Activated T-helper 1 cell treated with anti-CD3 and anti-CD28 coated beads, Interleukin-12 subunit alpha, Interleukin-12 subunit beta, Interleukin-2, Interleukin-4 antibody, amounts not matched to agents 30 ng/mL and 10 ng/mL and 1 ng/mL, durations not matched to agents 14 hours and 24 hours and 36 hours (primary cell): ENCODE data around the gene DLAT. TPM values are rescaled to one million over a fixed set of nuclear protein-coding genes. Genes with fewer than 3 reads are reported as not detected.
A peak's percentile ranks its signal among the peaks of the same experiment; 100 is the strongest.
"Not testable (repeated sequence)": the region's sequence is repeated elsewhere in the genome, so short reads cannot be mapped to it uniquely, and the experiment has no call there.

Experiments used
- DNase-seq: peaks from one replicate; pipeline ENCODE4 v3.0.0; 2021; ENCODE audit warnings: low spot score
- H3K27ac Mint-ChIP-seq: one replicate; pipeline ENCODE4 v1.8.0; 2021; ENCODE audit warnings: mild to moderate bottlenecking, mixed read lengths
- H3K27me3 Mint-ChIP-seq: one replicate; pipeline ENCODE4 v1.8.0; 2022; ENCODE audit warnings: mild to moderate bottlenecking, moderate library complexity, mixed read lengths; ENCODE audit not compliant: insufficient read depth
- H3K36me3 Mint-ChIP-seq: one replicate; pipeline ENCODE4 v1.8.0; 2021; ENCODE audit warnings: low read depth, mixed read lengths
- H3K4me1 Mint-ChIP-seq: one replicate; pipeline ENCODE4 v1.8.0; 2021; ENCODE audit warnings: low read depth, mixed read lengths
- H3K4me3 Mint-ChIP-seq: one replicate; pipeline ENCODE4 v1.8.0; 2021; ENCODE audit warnings: mild to moderate bottlenecking, moderate library complexity, mixed read lengths
- H3K9me3 Mint-ChIP-seq: one replicate; pipeline ENCODE4 v1.8.0; 2021; ENCODE audit warnings: mixed read lengths
- intact Hi-C: fragments of 100-400 bp; cut with micrococcal nuclease; formaldehyde crosslinking; loops from one replicate; pipeline ENCODE4 v1.15.1; 2024
- total RNA-seq: library from RNA; stranded (reverse); gene quantifications from 2 replicates; pipeline ENCODE4 v1.2.3, GENCODE V29; 2022

The DLAT gene
- total RNA-seq, 1 donor from 2014 or later, result 52.0 TPM

GRCh38 chr11:112086422-112087191, 61.4 kb downstream of the DLAT start, which contains the start of the genes SDHD and TIMM8B:
Gene SDHD (plus strand): TSS chr11:112086873. CDS start chr11:112086908, 35 bp downstream.
Gene TIMM8B (minus strand): TSS chr11:112086756. CDS start chr11:112086723, 33 bp downstream.
- H3K4me1 Mint-ChIP-seq, result peaks cover 66% of the 10 kb centered on the region
- no peaks in the 10 kb centered on the region for H3K9me3 Mint-ChIP-seq
- peaks cover 76% of the 10 kb centered on the region for H3K36me3 Mint-ChIP-seq
- H3K4me3 Mint-ChIP-seq, result peak within 1 kb of the TSS; percentile 99
- no peaks in the 10 kb centered on the region for H3K27me3 Mint-ChIP-seq
- H3K27ac Mint-ChIP-seq, result peak within 1 kb of the TSS; percentile 96
- intact Hi-C loops, result loop anchor here (1.0 to 5.0 kb wide), 11 partner anchors 12 to 1228 kb away; partner anchors contain the start of genes ALG9, CFAP68, DLAT and FDXACB1
- peak; percentile 96 for DNase-seq

- H3K27ac Mint-ChIP-seq, result peak overlapping the region; percentile 96
- DNase-seq, result no peak
- H3K36me3 Mint-ChIP-seq, result peaks cover 76% of the 10 kb centered on the region
- no peaks in the 10 kb centered on the region for H3K27me3 Mint-ChIP-seq
- no peaks in the 10 kb centered on the region for H3K9me3 Mint-ChIP-seq
- intact Hi-C loops, result loop anchor here (2.0 to 5.0 kb wide), 4 partner anchors 194 to 485 kb away; partner anchors contain the start of genes ALG9, PPP2R1B and SIK2
- H3K4me1 Mint-ChIP-seq, result peaks cover 60% of the 10 kb centered on the region
- peak overlapping the region; percentile 99 for H3K4me3 Mint-ChIP-seq
Measured at GRCh38 chr11:112087212-112087611, 62.0 kb downstream of the DLAT start.

GRCh38 chr11:112095302-112095701, 70.1 kb downstream of the DLAT start:
- DNase-seq, intact Hi-C loops, H3K9me3 Mint-ChIP-seq, H3K4me3 Mint-ChIP-seq, H3K27ac Mint-ChIP-seq, H3K4me1 Mint-ChIP-seq, H3K27me3 Mint-ChIP-seq: not testable (repeated sequence)
- peaks cover 28% of the 10 kb centered on the region for H3K36me3 Mint-ChIP-seq

- Mint-ChIP-seq H3K27ac (no peak overlapping the region), H3K9me3 (no peaks in the 10 kb centered on the region), H3K4me3 (no peak overlapping the region), H3K4me1 (peaks cover 5% of the 10 kb centered on the region), H3K36me3 (peaks cover 22% of the 10 kb centered on the region), H3K27me3 (no peaks in the 10 kb centered on the region)
- intact Hi-C loops, result no loop called here
- no peak for DNase-seq
Measured at GRCh38 chr11:112096194-112096593, 71.0 kb downstream of the DLAT start.

GRCh38 chr11:112097734-112098528, 72.7 kb downstream of the DLAT start:
- no peaks in the 10 kb centered on the region for H3K27me3 Mint-ChIP-seq
- H3K4me1 Mint-ChIP-seq, result peaks cover 5% of the 10 kb centered on the region
- no peaks in the 10 kb centered on the region for H3K9me3 Mint-ChIP-seq
- H3K27ac Mint-ChIP-seq, result no peak overlapping the region
- peaks cover 11% of the 10 kb centered on the region for H3K36me3 Mint-ChIP-seq
- H3K4me3 Mint-ChIP-seq, result no peak overlapping the region
- intact Hi-C loops, result no loop called here
- no peak for DNase-seq

GRCh38 chr11:112100462-112100861, 75.3 kb downstream of the DLAT start:
- Mint-ChIP-seq H3K36me3 (peaks cover 8% of the 10 kb centered on the region), H3K4me3 (no peak overlapping the region), H3K4me1 (peaks cover 5% of the 10 kb centered on the region), H3K9me3 (no peaks in the 10 kb centered on the region), H3K27me3 (no peaks in the 10 kb centered on the region), H3K27ac (no peak overlapping the region)
- intact Hi-C loops, result no loop called here
- DNase-seq, result no peak

GRCh38 chr11:112103446-112103845, 78.2 kb downstream of the DLAT start:
- H3K9me3 Mint-ChIP-seq, result no peaks in the 10 kb centered on the region
- H3K27me3 Mint-ChIP-seq, result no peaks in the 10 kb centered on the region
- no peak overlapping the region for H3K4me3 Mint-ChIP-seq
- intact Hi-C loops, result no loop called here
- no peak for DNase-seq
- H3K4me1 Mint-ChIP-seq, result no peaks in the 10 kb centered on the region
- peaks cover 4% of the 10 kb centered on the region for H3K36me3 Mint-ChIP-seq
- H3K27ac Mint-ChIP-seq, result no peak overlapping the region

GRCh38 chr11:112106070-112106469, 80.9 kb downstream of the DLAT start:
- H3K4me1 Mint-ChIP-seq, result no peaks in the 10 kb centered on the region
- no peak overlapping the region for H3K27ac Mint-ChIP-seq
- H3K4me3 Mint-ChIP-seq, result no peak overlapping the region
- no peaks in the 10 kb centered on the region for H3K9me3 Mint-ChIP-seq
- intact Hi-C loops, result no loop called here
- H3K36me3 Mint-ChIP-seq, result peaks cover 2% of the 10 kb centered on the region
- no peak for DNase-seq
- no peaks in the 10 kb centered on the region for H3K27me3 Mint-ChIP-seq

Other genes with a start within 250 kb of the DLAT start
- gene ALG9, start 153.8 kb upstream of the DLAT start, total RNA-seq, result 29.3 and 31.8 TPM in 2 replicates
- 7.9 and 9.4 TPM in 2 replicates for gene FDXACB1, start 146.2 kb upstream of the DLAT start, total RNA-seq
- gene CFAP68, start 145.9 kb upstream of the DLAT start, total RNA-seq, result 17.7 and 22.3 TPM in 2 replicates
- not detected in 2 replicates for gene CRYAB, start 113.6 kb upstream of the DLAT start, total RNA-seq
- not detected in 2 replicates for gene HSPB2, start 112.7 kb upstream of the DLAT start, total RNA-seq
- not detected in 2 replicates for gene C11orf52, start 106.5 kb upstream of the DLAT start, total RNA-seq
- 15.2 and 16.0 TPM in 2 replicates for gene DIXDC1, start 88.1 kb upstream of the DLAT start, total RNA-seq
- 0.24 and 0.49 TPM in 2 replicates for gene PIH1D2, start 48.6 kb downstream of the DLAT start, total RNA-seq
- 29.1 and 33.0 TPM in 2 replicates for gene NKAPD1, start 48.9 kb downstream of the DLAT start, total RNA-seq
- 85.6 and 89.2 TPM in 2 replicates for gene TIMM8B, start 61.3 kb downstream of the DLAT start, total RNA-seq
- 95.4 and 98.0 TPM in 2 replicates for gene SDHD, start 61.5 kb downstream of the DLAT start, total RNA-seq
- gene IL18, start 138.7 kb downstream of the DLAT start, total RNA-seq, result 0.23 TPM in 1 of 2 replicates, not detected in the other
- gene TEX12, start 142.0 kb downstream of the DLAT start, total RNA-seq, result 0.24 TPM in 1 of 2 replicates, not detected in the other
- gene BCO2, start 150.1 kb downstream of the DLAT start, total RNA-seq, result 0.49 and 1.6 TPM in 2 replicates
- 28.9 and 35.0 TPM in 2 replicates for gene PTS, start 201.0 kb downstream of the DLAT start, total RNA-seq
- not detected in 2 replicates for gene PLET1, start 235.5 kb downstream of the DLAT start, total RNA-seq